HG02623 (cell line): Measurements from ENCODE around the gene C3orf22.

Source experiments
- ATAC-seq: cut with Tn5 transposase; IDR thresholded peaks from one replicate; pipeline ENCODE4 v1.9.1; 2021; ENCODE audit warnings: moderate library complexity; ENCODE audit not compliant: unreplicated experiment

Gene C3orf22

GRCh38 chr3:126516152-126516935 is 42.4 kb downstream of the C3orf22 start:
- ATAC-seq = no peak

GRCh38 chr3:126515066-126515706 is 43.5 kb downstream of the C3orf22 start:
- ATAC-seq = no peak

GRCh38 chr3:126514161-126514560 is 44.6 kb downstream of the C3orf22 start:
- ATAC-seq = no peak

GRCh38 chr3:126512916-126513650 is 45.6 kb downstream of the C3orf22 start:
- ATAC-seq = no peak

GRCh38 chr3:126512026-126512425 is 46.7 kb downstream of the C3orf22 start:
- ATAC-seq = no peak

GRCh38 chr3:126511291-126511690 is 47.4 kb downstream of the C3orf22 start:
- no peak for ATAC-seq

DNA sequence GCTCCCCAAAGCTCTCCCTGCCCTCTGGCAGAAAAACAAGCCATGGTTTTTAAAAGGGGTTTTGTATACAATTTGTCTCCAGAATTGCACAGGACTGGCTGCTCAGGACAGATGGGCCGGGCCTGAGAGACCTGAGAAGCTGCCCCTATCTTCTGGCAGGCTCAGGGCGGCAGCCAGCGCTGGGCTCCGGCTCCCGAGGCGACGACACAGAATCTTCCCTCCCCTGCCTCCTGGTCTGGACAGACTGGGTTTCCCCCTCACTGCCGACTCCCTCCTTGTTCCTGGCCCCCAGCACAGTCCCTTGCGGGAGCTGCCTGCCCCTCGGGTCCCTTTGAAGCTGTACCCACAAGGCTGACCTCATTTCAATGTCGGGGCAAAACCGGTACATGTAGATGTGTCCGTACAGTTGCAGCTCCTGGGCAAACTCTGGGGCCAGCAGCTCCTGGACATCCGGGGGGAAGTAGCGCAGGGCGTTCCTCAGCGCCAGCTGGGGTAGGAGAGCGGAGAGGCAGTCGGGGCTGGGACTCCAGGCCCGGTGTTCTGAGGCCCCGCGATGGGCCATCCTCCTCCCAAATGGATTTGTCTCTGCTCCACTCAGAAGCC is 48.3 kb downstream of the C3orf22 start:
- no peak for ATAC-seq

DNA sequence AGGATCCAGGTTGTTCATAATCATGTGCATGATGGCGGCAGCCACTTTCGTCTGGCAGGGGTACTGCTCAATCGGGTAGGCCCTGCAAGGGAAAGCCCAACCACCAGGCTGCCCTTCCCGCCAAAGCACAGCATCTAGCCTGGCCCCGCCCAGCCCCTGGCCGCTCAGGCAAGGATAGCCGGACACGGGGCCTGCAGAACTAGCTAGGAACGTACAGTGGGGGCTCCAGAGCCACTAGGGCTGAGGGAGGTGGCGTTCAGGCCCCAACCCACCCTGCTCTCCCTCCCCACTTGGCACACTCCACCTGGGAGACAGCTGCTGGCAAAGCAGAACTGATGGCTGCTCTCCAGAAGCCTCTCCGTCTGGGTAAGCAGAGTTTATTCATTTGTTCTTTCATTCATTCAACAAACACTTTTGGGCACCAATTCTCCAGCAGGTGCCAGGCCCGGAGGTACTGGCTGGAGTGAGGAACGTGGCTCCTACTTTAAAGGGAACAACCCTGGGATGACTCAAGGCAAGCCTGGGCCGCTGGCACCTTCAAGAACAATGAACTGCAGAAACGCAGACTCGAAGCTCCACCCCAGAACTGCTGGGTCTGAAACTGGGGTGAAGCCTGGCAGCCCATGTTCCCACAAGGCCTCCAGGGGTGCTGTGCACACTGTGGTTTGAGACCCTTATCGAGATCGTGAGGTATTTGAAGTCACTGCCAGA is 49.0 kb downstream of the C3orf22 start:
- ATAC-seq = no peak

GRCh38 chr3:126508564-126508964 is 50.2 kb downstream of the C3orf22 start:
- ATAC-seq = no peak

DNA sequence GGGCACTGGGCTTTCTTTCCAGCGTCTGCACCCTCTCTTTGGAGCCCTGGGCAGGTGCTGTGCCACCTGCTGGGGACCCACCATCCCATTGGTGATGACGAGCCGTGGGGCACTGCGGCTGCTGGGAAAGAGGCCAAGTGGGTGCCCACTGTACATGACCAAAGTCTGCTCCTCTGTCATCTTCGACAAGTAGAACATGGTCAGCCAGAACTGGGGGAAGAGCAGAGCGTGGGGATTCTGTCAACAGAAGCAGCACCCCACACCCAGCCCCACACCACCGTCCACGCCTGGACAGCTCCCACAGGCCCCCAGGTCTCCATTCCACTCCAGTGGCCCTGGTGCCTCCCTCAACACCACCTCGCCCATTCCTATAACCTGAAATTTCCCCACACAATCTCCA is 50.8 kb downstream of the C3orf22 start:
- no peak for ATAC-seq

DNA sequence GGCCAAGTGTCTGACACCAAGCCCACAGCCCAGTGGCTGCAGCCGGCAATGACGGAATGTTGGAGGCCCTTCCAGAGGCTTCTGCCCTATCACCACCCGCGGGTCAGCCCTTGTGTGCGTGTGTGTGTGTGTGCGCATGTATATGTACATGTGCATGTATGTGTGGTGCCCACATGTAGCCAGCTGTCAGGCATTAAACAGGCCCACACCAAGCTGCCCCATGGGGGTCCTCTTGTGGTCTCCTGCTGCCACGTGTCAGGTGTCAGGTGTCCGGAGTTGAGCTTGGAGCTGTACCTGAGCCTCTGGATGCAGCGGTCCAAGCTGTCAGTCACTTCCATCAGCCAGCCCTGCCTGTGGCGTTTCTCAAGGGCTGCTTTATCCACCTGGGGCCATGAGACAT is 55.0 kb downstream of the C3orf22 start:
- ATAC-seq = no peak

DNA sequence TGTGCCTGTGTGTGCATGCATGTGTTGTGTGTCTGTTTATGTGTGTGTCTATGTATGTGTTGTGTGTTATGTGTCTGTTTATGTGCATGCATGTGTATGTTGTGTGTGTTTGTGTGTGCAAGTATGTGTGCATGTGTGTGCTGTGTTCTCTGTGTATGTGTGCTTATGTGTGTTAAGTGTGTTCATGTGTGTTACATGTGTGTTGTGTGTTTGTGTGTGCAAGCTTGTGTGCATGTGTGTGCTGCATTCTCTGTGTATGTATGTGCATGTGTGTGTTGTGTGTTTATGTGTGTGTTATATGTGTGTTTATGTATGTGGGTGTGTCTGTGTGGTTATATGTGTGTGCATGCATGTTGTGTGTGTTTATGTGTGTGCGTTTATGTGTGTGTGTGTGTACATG is 56.1 kb downstream of the C3orf22 start:
- ATAC-seq = no peak

DNA sequence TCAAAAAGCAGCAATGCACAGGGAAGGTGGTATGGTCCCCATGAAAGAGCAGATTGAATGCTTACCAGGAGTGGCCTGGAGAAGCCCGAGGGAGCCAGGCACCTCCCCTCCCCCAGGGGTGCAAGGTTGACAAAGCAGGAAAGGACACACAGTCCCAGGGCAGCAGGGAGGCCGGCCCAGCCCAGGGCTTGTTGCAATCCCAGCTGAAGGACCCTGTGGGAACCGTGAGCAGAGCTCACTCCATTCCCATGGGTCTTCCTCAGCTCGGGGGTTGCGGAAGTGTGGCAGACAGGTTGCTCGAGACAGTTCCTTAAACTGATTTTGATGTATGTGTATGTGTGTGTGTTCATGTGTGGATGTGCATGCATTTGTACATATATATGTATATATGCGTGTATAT is 57.0 kb downstream of the C3orf22 start:
- no peak for ATAC-seq

DNA sequence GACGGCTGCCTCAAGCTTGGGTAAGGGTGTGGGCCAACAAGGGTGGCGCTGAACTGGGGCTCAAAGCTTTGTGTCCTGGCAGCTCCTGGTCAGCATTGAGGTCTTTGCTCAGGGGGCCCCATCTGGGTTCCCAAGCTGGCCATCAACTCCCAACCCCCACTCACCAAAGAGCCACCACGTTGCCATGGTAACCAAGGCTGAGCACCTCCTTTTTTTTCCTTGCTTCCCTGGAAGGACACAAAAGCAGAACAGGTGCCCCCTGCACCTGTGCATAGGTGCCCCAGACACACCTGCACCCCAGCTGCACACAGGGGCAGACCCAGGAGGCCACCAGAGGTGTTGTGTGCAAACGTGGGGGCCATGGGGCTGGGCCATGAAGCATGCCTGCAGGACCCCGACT is 57.7 kb downstream of the C3orf22 start:
- no peak for ATAC-seq

GRCh38 chr3:126500016-126500415 is 58.7 kb downstream of the C3orf22 start:
- ATAC-seq = no peak
